Body of pancreas (tissue), 4 donors: Measurements from ENCODE around the gene STK36.

Source experiments
- POLR2A ChIP-seq, 3 donors: fragments of 450-650 bp; IDR thresholded peaks; one replicate each; pipeline ENCODE4 v1.6.1; 2016; ENCODE audit warnings: antibody characterized with exemption in 3 of 3, mild to moderate bottlenecking in 2 of 3
- TF ChIP-seq, protein P1 (sequence below), 7 experiments: fragments of 450-650 bp in 4 of 7; fragments of 200-600 bp in 3 of 7; sonication (generic) in 3 of 7; IDR thresholded peaks; one replicate each; pipeline ENCODE4 v1.5.1; 2016 to 2019; ENCODE audit warnings: antibody characterized with exemption in 7 of 7

DNA sequence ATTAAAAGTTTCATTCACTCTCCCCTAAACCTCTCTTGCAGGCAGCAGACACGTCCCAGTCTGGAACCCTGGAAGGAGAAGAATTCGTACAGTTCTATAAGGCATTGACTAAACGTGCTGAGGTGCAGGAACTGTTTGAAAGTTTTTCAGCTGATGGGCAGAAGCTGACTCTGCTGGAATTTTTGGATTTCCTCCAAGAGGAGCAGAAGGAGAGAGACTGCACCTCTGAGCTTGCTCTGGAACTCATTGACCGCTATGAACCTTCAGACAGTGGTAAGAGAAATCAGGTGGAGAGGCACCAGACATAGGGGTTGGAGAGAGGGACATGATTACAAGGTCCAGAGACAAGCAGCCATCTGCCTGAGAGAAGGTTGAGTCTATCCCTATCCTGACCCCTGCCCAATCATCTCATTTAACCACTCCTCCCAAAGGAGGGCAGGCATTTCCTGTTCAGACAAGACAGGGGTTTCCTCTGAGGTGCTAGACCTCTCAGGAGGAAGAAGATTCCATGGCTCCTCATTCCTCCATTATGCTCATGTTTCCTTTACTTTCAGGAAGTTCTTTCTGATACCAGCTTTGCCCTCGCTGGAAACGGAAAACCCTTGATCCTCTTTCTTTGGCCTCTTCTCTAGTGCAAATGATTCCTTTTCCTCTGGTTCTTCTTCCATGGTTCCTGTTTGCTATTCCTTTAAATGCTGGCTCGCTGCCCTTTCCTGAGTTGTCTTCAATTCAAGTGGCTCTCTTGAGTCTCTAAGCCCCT lies 49.1 kb upstream of the STK36 start:
- TF ChIP-seq, protein P1, sequence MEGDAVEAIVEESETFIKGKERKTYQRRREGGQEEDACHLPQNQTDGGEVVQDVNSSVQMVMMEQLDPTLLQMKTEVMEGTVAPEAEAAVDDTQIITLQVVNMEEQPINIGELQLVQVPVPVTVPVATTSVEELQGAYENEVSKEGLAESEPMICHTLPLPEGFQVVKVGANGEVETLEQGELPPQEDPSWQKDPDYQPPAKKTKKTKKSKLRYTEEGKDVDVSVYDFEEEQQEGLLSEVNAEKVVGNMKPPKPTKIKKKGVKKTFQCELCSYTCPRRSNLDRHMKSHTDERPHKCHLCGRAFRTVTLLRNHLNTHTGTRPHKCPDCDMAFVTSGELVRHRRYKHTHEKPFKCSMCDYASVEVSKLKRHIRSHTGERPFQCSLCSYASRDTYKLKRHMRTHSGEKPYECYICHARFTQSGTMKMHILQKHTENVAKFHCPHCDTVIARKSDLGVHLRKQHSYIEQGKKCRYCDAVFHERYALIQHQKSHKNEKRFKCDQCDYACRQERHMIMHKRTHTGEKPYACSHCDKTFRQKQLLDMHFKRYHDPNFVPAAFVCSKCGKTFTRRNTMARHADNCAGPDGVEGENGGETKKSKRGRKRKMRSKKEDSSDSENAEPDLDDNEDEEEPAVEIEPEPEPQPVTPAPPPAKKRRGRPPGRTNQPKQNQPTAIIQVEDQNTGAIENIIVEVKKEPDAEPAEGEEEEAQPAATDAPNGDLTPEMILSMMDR (IDR thresholded peaks at IDR 0.05): no peak
- TF ChIP-seq POLR2A (IDR thresholded peaks at IDR 0.05): no peak
